22Rv1 (cell line): ENCODE data around the gene COQ2.

Source experiments
- CTCF ChIP-seq: fragments of 450-650 bp; IDR thresholded peaks from 2 replicates; pipeline ENCODE4 v1.5.1; 2017; ENCODE audit warnings: mild to moderate bottlenecking
- ZFX ChIP-seq: fragments of 450-650 bp; IDR thresholded peaks from 2 replicates; pipeline ENCODE4 v1.6.1; 2017; ENCODE audit warnings: antibody characterized with exemption, borderline replicate concordance

GRCh38 chr4:83317671-83318070 is 33.1 kb upstream of the COQ2 start:
- no peak for TF ChIP-seq CTCF
- no peak for TF ChIP-seq ZFX
